ENCODE measurements around the gene PXDC1.
A peak's percentile ranks its signal among the peaks of the same experiment; 100 is the strongest.

Gene PXDC1

GRCh38 chr6:3746696-3747095 lies 4.8 kb downstream of the PXDC1 start:
- DNase-seq, result no peak

- no peak for DNase-seq
These were observed 5.3 kb downstream of the PXDC1 start for GRCh38 chr6:3746119-3746691.

- DNase-seq, result no peak
These were observed 5.9 kb downstream of the PXDC1 start for GRCh38 chr6:3745566-3746118.

- DNase-seq, result no peak
These were observed 6.5 kb downstream of the PXDC1 start for GRCh38 chr6:3744901-3745470.

GRCh38 chr6:3744211-3744900 lies 7.2 kb downstream of the PXDC1 start:
- DNase-seq, result no peak

GRCh38 chr6:3743541-3743940 lies 8.0 kb downstream of the PXDC1 start:
- no peak for DNase-seq

- peak; percentile 66 to 73 for DNase-seq
These were observed 8.8 kb downstream of the PXDC1 start for GRCh38 chr6:3742426-3743344.

GRCh38 chr6:3742076-3742425 lies 9.5 kb downstream of the PXDC1 start:
- no peak for DNase-seq

GRCh38 chr6:3741477-3741871 lies 10.0 kb downstream of the PXDC1 start:
- DNase-seq, result no peak

- no peak for DNase-seq
These were observed 10.7 kb downstream of the PXDC1 start for GRCh38 chr6:3740551-3741476.

- no peak for DNase-seq
These were observed 12.1 kb downstream of the PXDC1 start for GRCh38 chr6:3739311-3739897.

GRCh38 chr6:3738381-3739131 lies 13.0 kb downstream of the PXDC1 start:
- no peak for DNase-seq

- no peak for DNase-seq
These were observed 13.7 kb downstream of the PXDC1 start for GRCh38 chr6:3737831-3738210.

- DNase-seq, result no peak
These were observed 14.2 kb downstream of the PXDC1 start for GRCh38 chr6:3737149-3737830.

GRCh38 chr6:3735029-3735605 lies 16.4 kb downstream of the PXDC1 start:
- DNase-seq, result no peak

- no peak for DNase-seq
These were observed 17.5 kb downstream of the PXDC1 start for GRCh38 chr6:3734023-3734422.

- DNase-seq, result no peak
These were observed 18.1 kb downstream of the PXDC1 start for GRCh38 chr6:3733321-3733925.

GRCh38 chr6:3732345-3733141 lies 19.0 kb downstream of the PXDC1 start:
- peak; percentile 46 to 73 for DNase-seq

GRCh38 chr6:3731700-3732099 lies 19.8 kb downstream of the PXDC1 start:
- no peak for DNase-seq

Data from AML-193 (cell line).